ENCODE measurements around the gene OR5A2.
"Not testable (repeated sequence)": the region's sequence is repeated elsewhere in the genome, so short reads cannot be mapped to it uniquely, and the experiment has no call there.

Gene OR5A2

DNA sequence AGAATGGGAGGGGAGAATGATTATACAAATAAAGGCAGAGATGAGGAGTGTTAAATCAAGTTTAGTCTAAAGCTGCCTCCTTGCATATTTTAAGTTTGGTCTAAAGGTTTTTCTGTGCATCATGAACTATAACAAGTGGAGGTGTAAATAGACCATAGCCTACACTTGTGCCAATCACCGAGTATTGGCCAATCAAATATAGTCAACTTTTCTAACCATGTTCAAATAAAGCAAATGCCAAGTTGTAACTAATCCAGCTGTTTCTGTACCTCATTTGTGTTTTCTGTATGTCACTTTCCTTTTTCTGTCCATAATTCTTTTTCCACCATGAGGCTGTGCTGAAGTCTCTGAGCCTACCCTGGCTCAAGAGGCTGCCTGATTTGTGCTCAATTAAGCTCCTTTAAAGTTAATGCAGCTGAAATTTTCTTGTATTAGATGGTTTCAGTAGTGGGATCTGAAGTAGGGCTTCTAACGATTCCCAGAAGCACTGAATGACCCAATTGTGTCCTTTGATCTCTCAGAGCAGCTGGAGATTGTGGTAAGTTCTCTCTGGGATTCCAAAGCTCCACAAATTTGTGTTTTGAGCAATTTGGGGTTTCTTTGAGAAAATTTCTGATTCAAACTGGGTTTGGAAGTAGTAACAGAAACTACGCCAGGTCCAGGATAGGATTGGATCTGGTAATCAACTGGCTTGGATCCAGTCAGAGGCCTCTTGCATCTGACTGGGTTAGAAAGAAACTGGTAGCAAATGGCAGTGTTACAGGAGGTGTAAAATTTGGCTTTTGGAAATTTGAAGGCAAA is 25.6 kb downstream of the OR5A2 start:
- in situ Hi-C loops (cut with HindIII; ENCODE audit: low sequenced_read_pairs): no loop called here

DNA sequence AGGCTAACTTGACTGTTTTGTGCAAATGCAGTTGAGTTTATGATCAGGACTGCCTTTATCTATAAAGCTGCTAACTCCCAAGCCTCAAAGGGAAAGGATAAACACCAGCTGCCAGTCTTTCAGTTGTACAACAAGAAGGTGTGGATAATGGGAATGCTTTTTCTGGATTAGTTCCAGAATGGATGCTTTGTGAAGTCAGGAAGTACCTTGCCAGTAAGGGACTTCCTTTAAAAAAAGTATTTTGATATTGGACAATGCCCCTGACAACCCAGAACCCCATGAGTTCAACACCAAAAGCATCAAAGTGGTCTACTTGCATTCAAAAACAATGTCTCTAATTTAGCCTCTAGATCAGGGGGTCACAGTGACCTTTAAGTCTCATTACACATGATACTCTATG is 32.0 kb downstream of the OR5A2 start:
- in situ Hi-C loops (cut with HindIII; ENCODE audit: low sequenced_read_pairs): no loop called here

GRCh38 chr11:59380263-59381059 is 45.8 kb downstream of the OR5A2 start:
- in situ Hi-C loops (cut with HindIII; ENCODE audit: low sequenced_read_pairs): no loop called here

DNA sequence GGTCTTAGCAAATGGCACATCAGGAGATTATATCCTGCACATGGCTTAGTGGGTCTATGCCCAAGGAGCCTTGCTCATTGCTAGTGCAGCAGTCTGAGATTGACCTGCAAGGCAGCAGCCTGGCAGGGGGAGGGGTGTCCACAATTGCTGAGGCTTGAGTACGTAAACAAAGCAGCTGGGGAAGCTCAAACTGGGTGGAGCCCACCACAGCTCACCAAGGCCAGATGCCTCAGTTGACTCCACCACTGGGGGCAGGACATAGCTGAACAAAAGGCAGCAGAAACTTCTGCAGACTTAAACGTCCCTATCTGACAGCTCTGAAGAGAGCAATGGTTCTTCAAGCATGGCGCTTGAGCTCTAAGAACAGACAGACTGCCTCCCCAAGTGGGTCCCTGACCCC is 53.9 kb downstream of the OR5A2 start:
- in situ Hi-C loops (cut with HindIII; ENCODE audit: low sequenced_read_pairs): not testable (repeated sequence)

DNA sequence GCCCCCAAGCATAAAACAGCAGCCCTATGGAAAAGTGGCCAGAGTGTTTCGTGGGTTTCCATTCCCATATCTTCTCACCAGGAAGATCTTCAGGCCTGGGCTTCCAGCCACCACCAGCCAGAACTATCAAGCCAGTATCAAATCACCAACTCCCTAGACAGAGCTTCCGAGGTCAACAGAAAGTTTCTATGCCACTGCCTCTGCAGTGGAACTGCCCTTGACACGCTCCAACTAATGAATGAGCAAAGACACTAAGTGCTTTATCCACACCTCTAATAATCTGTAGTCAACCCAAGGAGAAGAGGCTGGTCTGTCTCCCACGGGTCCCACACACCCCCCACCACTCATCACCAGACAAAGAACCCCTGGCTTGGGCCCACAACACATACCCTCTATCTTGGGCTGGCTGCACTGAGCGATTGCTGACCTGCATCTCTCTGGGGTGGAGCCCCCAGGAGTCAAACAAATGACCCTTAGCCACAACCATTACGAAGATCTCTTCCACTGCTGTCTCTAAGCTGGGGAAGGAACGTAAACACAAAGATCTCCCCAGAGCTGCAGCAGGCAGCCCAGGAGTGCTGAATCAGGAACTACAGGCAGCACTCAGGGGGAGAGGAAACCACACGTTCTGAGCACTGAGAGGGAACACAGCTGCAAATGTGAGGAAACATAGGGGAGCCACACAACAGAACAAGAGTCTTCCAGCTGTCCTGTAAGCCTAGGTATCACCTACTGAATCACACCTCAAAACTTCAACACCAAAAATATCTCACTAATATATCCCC is 57.8 kb downstream of the OR5A2 start:
- in situ Hi-C loops (cut with HindIII; ENCODE audit: low sequenced_read_pairs): no loop called here

Measured in endothelial cell of hepatic sinusoid (primary cell).